Lower leg skin (tissue), 3 donors: ENCODE measurements around the gene UNC5C.

Experiments
- POLR2A ChIP-seq, 2 donors: fragments of 450-650 bp; IDR thresholded peaks; one replicate each; pipeline ENCODE4 v1.6.1; 2016 to 2017; ENCODE audit warnings: antibody characterized with exemption in 2 of 2, mild to moderate bottlenecking in 1 of 2, moderate library complexity in 1 of 2
- TF ChIP-seq, protein P1 (sequence below), 3 donors: fragments of 450-650 bp; IDR thresholded peaks; one replicate each; pipeline ENCODE4 v1.5.1; 2016; ENCODE audit warnings: antibody characterized with exemption in 3 of 3, mild to moderate bottlenecking in 3 of 3, moderate library complexity in 2 of 3

DNA sequence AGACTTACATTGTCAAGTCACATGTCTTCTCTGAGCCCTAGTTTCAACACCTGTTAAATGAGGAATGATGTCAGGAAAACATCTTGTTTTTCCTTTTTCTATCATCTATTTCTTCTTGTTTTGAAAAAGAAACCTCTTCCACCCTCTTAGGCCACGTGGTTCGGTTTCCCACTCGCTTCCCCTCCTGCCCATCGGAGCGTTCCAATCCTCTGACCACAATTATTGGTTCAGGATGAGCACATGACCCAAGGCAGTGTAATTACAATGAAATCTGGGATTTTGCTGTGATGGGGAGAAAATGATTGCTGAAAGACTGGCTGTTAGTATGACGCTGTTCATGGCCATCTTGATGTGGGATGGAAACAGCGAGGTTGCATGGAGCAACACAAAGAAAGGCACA, 186.7 kb downstream of the UNC5C start:
- TF ChIP-seq, protein P1, sequence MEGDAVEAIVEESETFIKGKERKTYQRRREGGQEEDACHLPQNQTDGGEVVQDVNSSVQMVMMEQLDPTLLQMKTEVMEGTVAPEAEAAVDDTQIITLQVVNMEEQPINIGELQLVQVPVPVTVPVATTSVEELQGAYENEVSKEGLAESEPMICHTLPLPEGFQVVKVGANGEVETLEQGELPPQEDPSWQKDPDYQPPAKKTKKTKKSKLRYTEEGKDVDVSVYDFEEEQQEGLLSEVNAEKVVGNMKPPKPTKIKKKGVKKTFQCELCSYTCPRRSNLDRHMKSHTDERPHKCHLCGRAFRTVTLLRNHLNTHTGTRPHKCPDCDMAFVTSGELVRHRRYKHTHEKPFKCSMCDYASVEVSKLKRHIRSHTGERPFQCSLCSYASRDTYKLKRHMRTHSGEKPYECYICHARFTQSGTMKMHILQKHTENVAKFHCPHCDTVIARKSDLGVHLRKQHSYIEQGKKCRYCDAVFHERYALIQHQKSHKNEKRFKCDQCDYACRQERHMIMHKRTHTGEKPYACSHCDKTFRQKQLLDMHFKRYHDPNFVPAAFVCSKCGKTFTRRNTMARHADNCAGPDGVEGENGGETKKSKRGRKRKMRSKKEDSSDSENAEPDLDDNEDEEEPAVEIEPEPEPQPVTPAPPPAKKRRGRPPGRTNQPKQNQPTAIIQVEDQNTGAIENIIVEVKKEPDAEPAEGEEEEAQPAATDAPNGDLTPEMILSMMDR (IDR thresholded peaks at IDR 0.05), result no peak
- no peak for TF ChIP-seq POLR2A (IDR thresholded peaks at IDR 0.05)
